ENCODE results near the gene PKIB.

The PKIB gene

DNA sequence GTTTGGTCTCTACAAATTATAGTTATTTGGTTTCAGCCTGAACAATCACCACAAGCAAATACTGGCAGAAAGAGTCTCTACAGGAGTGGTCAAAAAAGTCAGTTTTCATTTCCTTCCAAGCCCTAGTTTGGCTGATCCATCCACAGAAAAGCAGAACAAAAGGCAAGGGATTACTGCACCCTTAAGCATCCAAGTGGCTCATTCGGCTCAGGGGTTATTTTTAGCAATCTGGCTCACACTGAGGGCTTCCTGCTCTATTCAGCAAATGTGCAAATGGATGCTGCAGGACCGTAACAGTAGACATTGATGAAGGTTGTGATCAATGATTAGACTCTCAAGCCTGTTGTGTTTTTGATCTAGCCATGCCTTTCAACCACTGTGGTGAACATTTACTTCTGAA, 107.1 kb downstream of the PKIB start:
- TF ChIP-seq, protein P1, sequence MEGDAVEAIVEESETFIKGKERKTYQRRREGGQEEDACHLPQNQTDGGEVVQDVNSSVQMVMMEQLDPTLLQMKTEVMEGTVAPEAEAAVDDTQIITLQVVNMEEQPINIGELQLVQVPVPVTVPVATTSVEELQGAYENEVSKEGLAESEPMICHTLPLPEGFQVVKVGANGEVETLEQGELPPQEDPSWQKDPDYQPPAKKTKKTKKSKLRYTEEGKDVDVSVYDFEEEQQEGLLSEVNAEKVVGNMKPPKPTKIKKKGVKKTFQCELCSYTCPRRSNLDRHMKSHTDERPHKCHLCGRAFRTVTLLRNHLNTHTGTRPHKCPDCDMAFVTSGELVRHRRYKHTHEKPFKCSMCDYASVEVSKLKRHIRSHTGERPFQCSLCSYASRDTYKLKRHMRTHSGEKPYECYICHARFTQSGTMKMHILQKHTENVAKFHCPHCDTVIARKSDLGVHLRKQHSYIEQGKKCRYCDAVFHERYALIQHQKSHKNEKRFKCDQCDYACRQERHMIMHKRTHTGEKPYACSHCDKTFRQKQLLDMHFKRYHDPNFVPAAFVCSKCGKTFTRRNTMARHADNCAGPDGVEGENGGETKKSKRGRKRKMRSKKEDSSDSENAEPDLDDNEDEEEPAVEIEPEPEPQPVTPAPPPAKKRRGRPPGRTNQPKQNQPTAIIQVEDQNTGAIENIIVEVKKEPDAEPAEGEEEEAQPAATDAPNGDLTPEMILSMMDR (IDR thresholded peaks at IDR 0.05; ENCODE audit: insufficient read depth, low read depth, low read length, missing control alignments): no peak
- H3K4me3 ChIP-seq (ENCODE audit: low read length): no peak overlapping the region
- peak; percentile 33 for DNase-seq (ENCODE audit: low read depth)

DNA sequence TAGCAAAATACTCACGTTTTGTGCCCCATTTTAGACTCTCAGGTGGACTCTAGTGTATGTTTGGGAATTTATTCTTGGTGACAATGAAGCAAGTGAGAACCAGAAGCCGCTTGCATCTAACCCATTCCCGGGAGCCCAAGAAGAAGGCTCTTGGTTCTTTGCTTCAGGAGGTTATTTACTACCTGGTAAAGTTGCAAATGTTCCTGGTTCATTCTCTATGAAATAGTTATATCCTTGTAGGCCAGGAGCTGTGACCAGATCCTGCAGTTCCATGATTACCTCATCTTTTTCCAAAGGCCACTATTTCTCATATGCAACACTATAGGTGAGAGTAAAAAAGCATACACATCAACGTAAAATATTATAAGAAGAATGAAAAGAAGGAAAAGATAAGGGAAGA, 108.4 kb downstream of the PKIB start:
- H3K4me3 ChIP-seq (ENCODE audit: low read length): no peak overlapping the region
- no peak for DNase-seq (ENCODE audit: low read depth)
- TF ChIP-seq, protein P1 (IDR thresholded peaks at IDR 0.05; ENCODE audit: insufficient read depth, low read depth, low read length, missing control alignments): no peak

DNA sequence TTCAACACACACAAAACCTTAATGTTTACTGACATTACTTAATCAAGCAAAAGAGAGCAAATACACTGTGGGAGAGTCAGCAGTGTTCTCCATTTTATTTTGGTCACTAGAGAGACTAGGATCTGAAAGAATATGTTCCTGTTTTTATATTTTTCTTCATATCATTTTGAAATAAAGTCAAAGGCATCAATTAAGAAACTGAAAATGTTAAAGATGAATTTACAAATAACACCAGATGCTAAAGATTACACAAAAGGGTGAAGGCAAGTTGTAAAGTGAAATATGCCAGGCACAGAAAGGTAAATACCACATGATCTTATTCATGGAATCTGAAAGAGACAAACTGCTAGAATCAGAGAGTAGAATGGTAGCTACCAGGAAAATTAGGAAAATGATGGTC, 109.0 kb downstream of the PKIB start:
- DNase-seq (ENCODE audit: low read depth): no peak
- TF ChIP-seq, protein P1 (IDR thresholded peaks at IDR 0.05; ENCODE audit: insufficient read depth, low read depth, low read length, missing control alignments): no peak
- no peak overlapping the region for H3K4me3 ChIP-seq (ENCODE audit: low read length)

DNA sequence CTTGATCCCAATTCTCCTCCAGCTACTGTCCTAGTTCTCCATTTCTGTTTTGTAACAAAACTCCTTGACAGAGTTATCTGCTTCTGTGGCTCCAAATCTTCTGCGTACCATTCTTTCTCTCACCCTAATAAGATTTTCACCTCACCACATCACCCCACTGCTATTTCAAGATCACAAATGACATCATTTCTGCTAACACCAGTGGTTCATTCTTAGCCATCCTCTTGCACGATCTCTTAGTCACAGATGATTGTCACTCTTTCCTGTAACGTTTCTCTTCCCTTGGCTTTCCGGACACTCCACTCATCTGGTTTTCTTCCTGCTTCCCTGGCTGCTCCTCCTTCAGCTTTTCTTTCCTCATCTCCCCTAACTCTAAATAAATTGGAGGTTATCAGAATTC, 112.5 kb downstream of the PKIB start:
- H3K4me3 ChIP-seq (ENCODE audit: low read length): no peak overlapping the region
- TF ChIP-seq, protein P1 (IDR thresholded peaks at IDR 0.05; ENCODE audit: insufficient read depth, low read depth, low read length, missing control alignments): no peak
- peak; percentile 34 for DNase-seq (ENCODE audit: low read depth)

DNA sequence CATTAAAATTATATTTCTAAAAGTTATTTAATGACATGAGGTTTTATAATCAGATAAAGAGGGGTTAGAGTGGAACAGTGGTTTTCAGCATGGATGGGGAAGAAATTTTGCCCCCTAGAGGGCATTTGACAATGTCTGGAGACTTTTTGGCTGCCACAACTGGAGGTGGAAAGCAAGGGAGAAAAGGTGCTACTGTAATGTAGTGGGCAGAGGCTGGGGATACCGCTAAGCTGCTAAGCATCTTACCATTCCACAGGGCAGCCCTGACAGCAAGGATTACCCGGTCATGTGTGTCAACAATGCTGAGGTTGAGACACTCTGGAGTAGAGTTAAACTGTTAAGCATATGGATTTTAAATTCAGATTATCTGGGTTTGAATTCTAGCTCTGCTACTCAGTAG, 116.4 kb downstream of the PKIB start:
- TF ChIP-seq, protein P1 (IDR thresholded peaks at IDR 0.05; ENCODE audit: insufficient read depth, low read depth, low read length, missing control alignments): peak; percentile 72
- H3K4me3 ChIP-seq (ENCODE audit: low read length): no peak overlapping the region
- peak; percentile 53 for DNase-seq (ENCODE audit: low read depth)

DNA sequence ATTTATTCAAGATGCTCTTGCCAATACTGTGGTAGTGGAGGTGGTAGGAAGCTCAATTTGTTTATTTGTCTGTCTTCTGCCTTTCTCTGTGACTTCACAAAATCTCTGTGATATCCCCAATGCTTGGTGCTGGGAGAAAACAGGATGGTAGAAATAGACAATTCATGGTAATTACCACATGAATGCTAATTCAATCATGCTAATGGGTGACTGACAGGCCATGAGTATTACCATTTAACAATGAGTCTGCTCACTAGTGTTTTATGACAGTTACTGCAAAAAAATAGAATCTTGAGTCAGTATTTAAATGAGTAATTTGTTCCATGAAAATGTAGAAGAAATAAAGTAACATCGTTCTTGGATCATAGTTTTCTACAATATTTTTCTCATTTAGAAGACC, 117.0 kb downstream of the PKIB start:
- DNase-seq (ENCODE audit: low read depth): no peak
- TF ChIP-seq, protein P1 (IDR thresholded peaks at IDR 0.05; ENCODE audit: insufficient read depth, low read depth, low read length, missing control alignments): no peak
- no peak overlapping the region for H3K4me3 ChIP-seq (ENCODE audit: low read length)

DNA sequence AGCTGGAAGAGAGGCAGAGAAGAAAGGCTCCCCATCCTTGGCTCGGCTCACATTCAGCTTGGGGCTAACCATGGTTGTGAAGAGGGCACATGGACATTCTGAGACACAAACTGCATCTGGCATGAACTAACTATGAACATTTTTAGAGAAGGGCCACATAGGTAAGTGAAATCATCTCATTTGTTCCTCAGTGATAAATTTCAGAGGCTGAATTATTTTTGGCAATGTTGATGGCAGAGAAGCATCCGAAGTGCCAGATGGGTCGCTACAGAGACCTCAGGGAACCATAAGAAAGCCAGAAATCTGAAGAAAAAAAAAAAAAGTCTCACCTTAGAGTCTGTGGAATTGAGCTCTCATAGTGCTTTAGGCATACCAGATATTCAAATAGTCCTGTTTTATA, 120.1 kb downstream of the PKIB start:
- no peak for DNase-seq (ENCODE audit: low read depth)
- H3K4me3 ChIP-seq (ENCODE audit: low read length): no peak overlapping the region
- TF ChIP-seq, protein P1 (IDR thresholded peaks at IDR 0.05; ENCODE audit: insufficient read depth, low read depth, low read length, missing control alignments): no peak
